Right lobe of liver (tissue), 6 donors: Measurements from ENCODE around the gene A3GALT2. TPM values are rescaled to one million over a fixed set of nuclear protein-coding genes. Genes with fewer than 3 reads are reported as not detected.

Experiments used
- ATAC-seq, 4 donors: fragments of 200-7000 bp; cut with Tn5 transposase; one replicate each; pipeline ENCODE4 v1.9.1; 2020; ENCODE audit warnings: mild to moderate bottlenecking in 4 of 4, moderate library complexity in 4 of 4
- DNase-seq, 3 donors: peaks; one replicate each; pipeline ENCODE4 v3.0.0-alpha.2; 2020
- H3K27ac ChIP-seq, 3 donors: fragments of 200-600 bp; one replicate each; pipeline ENCODE4 v1.8.0; 2022
- H3K27me3 ChIP-seq, 2 donors: fragments of 200-600 bp; one replicate each; pipeline ENCODE4 v1.8.0; 2022
- H3K36me3 ChIP-seq, 4 donors: fragments of 200-600 bp; sonication (generic) in 1 of 4; one replicate each; pipeline versions ENCODE4 v1.5.1 to v1.8.0; 2017 to 2022; ENCODE audit warnings: control low read depth in 1 of 4
- H3K4me1 ChIP-seq, 4 donors: fragments of 200-600 bp; sonication (generic) in 1 of 4; one replicate each; pipeline versions ENCODE4 v1.5.1 to v1.8.0; 2017 to 2022; ENCODE audit warnings: control low read depth in 1 of 4
- H3K4me3 ChIP-seq, 3 donors: fragments of 200-600 bp; one replicate each; pipeline ENCODE4 v1.8.0; 2022
- H3K9me3 ChIP-seq, 4 donors: fragments of 200-600 bp; sonication (generic) in 1 of 4; one replicate each; pipeline versions ENCODE4 v1.5.1 to v1.8.0; 2017 to 2022; ENCODE audit warnings: control low read depth in 1 of 4
- CTCF ChIP-seq, 4 donors: fragments of 200-600 bp in 3 of 4; fragments of 450-650 bp in 1 of 4; IDR thresholded peaks; one replicate each; pipeline versions ENCODE4 v1.5.1 to v1.8.0; 2016 to 2022; ENCODE audit warnings: antibody characterized with exemption in 4 of 4, mild to moderate bottlenecking in 2 of 4
- POLR2A ChIP-seq: fragments of 450-650 bp; IDR thresholded peaks from one replicate; pipeline ENCODE4 v1.6.1; 2017; ENCODE audit warnings: antibody characterized with exemption, mild to moderate bottlenecking
- WGBS: methylation state at CpG from one replicate; pipeline ENCODE4 v1.1.6; 2018; ENCODE audit warnings: low coverage, low lambda C conversion rate; ENCODE audit not compliant: insufficient coverage; ENCODE audit errors: missing lambda C conversion rate; 5-methylcytosine and 5-hydroxymethylcytosine counted together
- intact Hi-C, 2 donors: fragments of 100-400 bp; cut with DNase I; formaldehyde crosslinking; loops; one replicate each; pipeline versions ENCODE4 v1.11.2 to v1.14.1; 2022
- total RNA-seq, 6 experiments: library from RNA; depleted of rRNA in 2 of 6; stranded (reverse); fragments of >200 nt in 2 of 6; fragmentation: NEBNext Ultra II Directional in 3 of 6; extraction: Animal tissue kit (Norgen Biotek cat#: 25700) in 3 of 6; gene quantifications; one replicate each; pipeline versions ENCODE4 v1.1.0 to v1.2.4, GENCODE V29; 2016 to 2023
- donor health status: DM: no; HTN: yes; CAD: no.
- donor health status: DM: no; HTN: no; CAD: no.
- donor health status: DM: no; HTN: no; CAD: no.
- donor health status: DM: no; HTN: yes; CAD: no.
- donor health status: DM: no; HTN: yes; CAD: no.

The A3GALT2 gene
- total RNA-seq, 6 experiments from 2014 or later, result not detected

GRCh38 chr1:33265780-33266605, 54.9 kb downstream of the A3GALT2 start:
- TF ChIP-seq CTCF (IDR thresholded peaks at IDR 0.05) (no peak), POLR2A (no peak)
- no peaks in the 10 kb centered on the region for H3K27me3 ChIP-seq
- H3K9me3 ChIP-seq, result no peaks in the 10 kb centered on the region
- DNase-seq (no peak), ATAC-seq (no peak)
- 73% methylated on average over 7 of the region's 10 CpGs for WGBS
- H3K4me1 ChIP-seq, result no peaks in the 10 kb centered on the region
- no peaks in the 10 kb centered on the region for H3K36me3 ChIP-seq
- no peak overlapping the region for H3K27ac ChIP-seq
- H3K4me3 ChIP-seq, result no peak overlapping the region
- intact Hi-C loops, result no loop called here

DNA sequence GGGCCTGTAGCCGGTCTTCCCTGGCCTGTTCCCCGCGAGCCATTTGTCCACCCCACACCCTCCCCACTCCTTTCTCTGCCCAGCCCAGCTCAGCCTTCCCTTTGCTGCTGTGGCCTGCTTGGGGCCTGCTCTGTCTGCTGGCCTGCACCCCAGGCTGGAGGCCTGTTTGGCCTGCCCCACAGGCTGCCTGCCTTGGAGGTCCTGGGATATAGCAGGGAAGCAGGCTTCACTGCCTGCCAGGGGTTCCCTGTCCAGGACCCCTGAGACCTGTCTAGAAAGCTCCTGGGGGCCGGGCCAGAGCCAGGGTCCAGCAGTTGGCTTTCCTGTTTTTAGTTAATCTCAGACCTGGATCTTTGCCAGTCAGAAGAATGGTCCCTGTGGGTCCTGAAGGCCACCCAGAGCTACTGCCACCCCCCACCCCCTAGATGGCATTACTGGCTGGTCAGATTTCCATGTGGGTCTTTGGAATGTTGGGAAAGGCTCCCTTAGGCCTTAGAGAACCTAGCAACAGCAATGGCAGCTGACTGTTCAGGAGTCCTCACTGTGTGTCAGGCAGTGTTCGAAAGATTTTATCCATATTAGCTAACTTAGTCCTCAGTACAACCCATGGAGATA, 56.9 kb downstream of the A3GALT2 start:
- Histone ChIP-seq H3K36me3 (no peaks in the 10 kb centered on the region), H3K27ac (no peak overlapping the region), H3K4me3 (no peak overlapping the region), H3K4me1 (peaks cover 0 to 4% (median under 1%) of the 10 kb centered on the region in 4 donors), H3K27me3 (no peaks in the 10 kb centered on the region), H3K9me3 (no peaks in the 10 kb centered on the region)
- TF ChIP-seq CTCF (IDR thresholded peaks at IDR 0.05), result no peak
- TF ChIP-seq POLR2A, result no peak
- intact Hi-C loops, result no loop called here
- ATAC-seq, result no peak
- DNase-seq, result no peak
- 83% methylated on average over 1 of the region's 5 CpGs for WGBS

DNA sequence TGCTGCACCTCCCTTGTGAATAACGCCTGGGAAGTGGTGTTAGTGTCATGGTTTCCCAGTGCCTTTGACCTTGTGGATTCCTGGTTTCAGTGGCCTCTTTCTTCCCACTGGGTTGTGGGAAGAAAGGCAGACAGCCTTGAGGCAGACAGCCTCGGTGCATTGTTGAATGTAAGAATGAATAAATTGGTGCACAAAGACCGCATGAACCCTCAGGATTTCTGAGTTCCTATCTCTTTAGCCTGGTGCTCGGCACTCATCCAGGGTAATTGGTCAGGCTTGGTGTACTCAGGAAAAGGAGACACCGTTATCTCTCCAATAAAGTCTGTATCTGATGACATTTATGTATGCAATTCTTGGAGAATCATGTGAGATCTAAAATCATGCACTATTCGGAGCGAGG, 59.6 kb downstream of the A3GALT2 start:
- H3K27me3 ChIP-seq, result no peaks in the 10 kb centered on the region
- TF ChIP-seq POLR2A (no peak), CTCF (IDR thresholded peaks at IDR 0.05) (no peak)
- ATAC-seq (no peak), DNase-seq (no peak)
- intact Hi-C loops, result no loop called here
- no peaks in the 10 kb centered on the region for H3K36me3 ChIP-seq
- H3K9me3 ChIP-seq, result no peaks in the 10 kb centered on the region
- H3K27ac ChIP-seq, result no peak overlapping the region
- 58% methylated on average over 7 of the region's 7 CpGs for WGBS
- H3K4me3 ChIP-seq, result no peak overlapping the region
- H3K4me1 ChIP-seq, result peaks cover 0 to 19% (median 8%) of the 10 kb centered on the region in 4 donors

DNA sequence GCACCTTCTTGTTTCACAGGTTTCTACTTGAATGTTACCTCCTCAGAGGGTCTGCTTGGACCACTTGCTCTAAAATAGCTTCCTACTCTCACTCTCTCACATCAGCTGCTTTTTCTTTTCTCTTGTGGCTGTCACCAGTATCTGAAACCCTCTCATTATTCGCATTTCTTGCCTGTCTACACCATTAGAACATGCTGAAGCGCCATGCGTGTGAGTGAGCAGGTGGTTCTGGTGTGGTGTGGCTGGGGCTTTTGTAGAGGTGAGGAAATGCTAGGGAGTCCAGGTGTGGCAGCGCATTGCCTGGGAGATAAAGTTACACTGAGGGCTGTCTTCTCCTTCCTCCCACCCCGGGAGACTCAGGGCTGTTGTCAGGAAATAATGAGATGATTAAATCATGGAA, 60.5 kb downstream of the A3GALT2 start:
- DNase-seq (no peak), ATAC-seq (no peak)
- H3K4me1 ChIP-seq, result peaks cover 0 to 19% (median 8%) of the 10 kb centered on the region in 4 donors
- WGBS, result 89% methylated on average over 5 of the region's 5 CpGs
- TF ChIP-seq POLR2A (no peak), CTCF (IDR thresholded peaks at IDR 0.05) (no peak)
- intact Hi-C loops, result no loop called here
- no peaks in the 10 kb centered on the region for H3K27me3 ChIP-seq
- H3K27ac ChIP-seq, result no peak overlapping the region
- H3K9me3 ChIP-seq, result no peaks in the 10 kb centered on the region
- no peak overlapping the region for H3K4me3 ChIP-seq
- no peaks in the 10 kb centered on the region for H3K36me3 ChIP-seq
